Measurements from ENCODE around the gene BCL11B. TPM values are rescaled to one million over a fixed set of nuclear protein-coding genes. Genes with fewer than 3 reads are reported as not detected.

BCL11B gene
- total RNA-seq, 2 experiments from 2014 or later = 48.9 to 49.1 TPM

GRCh38 chr14:99125616-99126431 lies 146.2 kb downstream of the BCL11B start:
- H3K27ac Mint-ChIP-seq = no peak overlapping the region
- ChIA-PET POLR2A (no interaction called here), CTCF (interaction anchor here (0.7 kb wide), 1 partner anchor 304 kb away, joined by 3 read pairs; no protein-coding TSS in a partner anchor)
- H3K36me3 Mint-ChIP-seq = no peaks in the 10 kb centered on the region
- peaks cover 11% of the 10 kb centered on the region for H3K4me1 Mint-ChIP-seq (ENCODE audit: low read depth)
- H3K4me3 Mint-ChIP-seq = no peak overlapping the region
- intact Hi-C loops (cut with micrococcal nuclease) = no loop called here
- no peaks in the 10 kb centered on the region for H3K27me3 Mint-ChIP-seq
- no peaks in the 10 kb centered on the region for H3K9me3 Mint-ChIP-seq
- no peak for DNase-seq

GRCh38 chr14:99125113-99125512 lies 146.9 kb downstream of the BCL11B start:
- Mint-ChIP-seq H3K9me3 (no peaks in the 10 kb centered on the region), H3K4me3 (no peak overlapping the region), H3K36me3 (no peaks in the 10 kb centered on the region), H3K4me1 (ENCODE audit: low read depth) (peaks cover 11% of the 10 kb centered on the region), H3K27ac (no peak overlapping the region), H3K27me3 (no peaks in the 10 kb centered on the region)
- intact Hi-C loops (cut with micrococcal nuclease) = no loop called here
- POLR2A ChIA-PET = no interaction called here
- no peak for DNase-seq
- CTCF ChIA-PET = no interaction called here

- Mint-ChIP-seq H3K27ac (no peak overlapping the region), H3K27me3 (no peaks in the 10 kb centered on the region), H3K9me3 (no peaks in the 10 kb centered on the region), H3K36me3 (no peaks in the 10 kb centered on the region), H3K4me3 (no peak overlapping the region), H3K4me1 (ENCODE audit: low read depth) (peaks cover 9% of the 10 kb centered on the region)
- intact Hi-C loops (cut with micrococcal nuclease) = no loop called here
- CTCF ChIA-PET = no interaction called here
- no peak for DNase-seq
- POLR2A ChIA-PET = no interaction called here
These were observed 147.4 kb downstream of the BCL11B start for GRCh38 chr14:99124482-99125105.

GRCh38 chr14:99123208-99123870 lies 148.7 kb downstream of the BCL11B start:
- ChIA-PET POLR2A (no interaction called here), CTCF (interaction anchor here (0.6 kb wide), 1 partner anchor 626 kb away, joined by 4 read pairs; no protein-coding TSS in a partner anchor)
- peaks cover 4% of the 10 kb centered on the region for H3K4me1 Mint-ChIP-seq (ENCODE audit: low read depth)
- no peak for DNase-seq
- H3K27ac Mint-ChIP-seq = no peak overlapping the region
- no peaks in the 10 kb centered on the region for H3K27me3 Mint-ChIP-seq
- intact Hi-C loops (cut with micrococcal nuclease) = no loop called here
- H3K9me3 Mint-ChIP-seq = no peaks in the 10 kb centered on the region
- no peak overlapping the region for H3K4me3 Mint-ChIP-seq
- H3K36me3 Mint-ChIP-seq = no peaks in the 10 kb centered on the region

GRCh38 chr14:99122521-99123125 lies 149.4 kb downstream of the BCL11B start:
- H3K27ac Mint-ChIP-seq = no peak overlapping the region
- H3K27me3 Mint-ChIP-seq = peaks cover 1% of the 10 kb centered on the region
- no peak overlapping the region for H3K4me3 Mint-ChIP-seq
- intact Hi-C loops (cut with micrococcal nuclease) = no loop called here
- peaks cover 6% of the 10 kb centered on the region for H3K4me1 Mint-ChIP-seq (ENCODE audit: low read depth)
- ChIA-PET POLR2A (no interaction called here), CTCF (interaction anchor here (0.6 kb wide), 1 partner anchor 625 kb away, joined by 4 read pairs; no protein-coding TSS in a partner anchor)
- H3K36me3 Mint-ChIP-seq = no peaks in the 10 kb centered on the region
- no peaks in the 10 kb centered on the region for H3K9me3 Mint-ChIP-seq
- no peak for DNase-seq

GRCh38 chr14:99121319-99121875 lies 150.6 kb downstream of the BCL11B start:
- H3K4me3 Mint-ChIP-seq = no peak overlapping the region
- H3K27ac Mint-ChIP-seq = no peak overlapping the region
- ChIA-PET CTCF (no interaction called here), POLR2A (no interaction called here)
- no peaks in the 10 kb centered on the region for H3K36me3 Mint-ChIP-seq
- no peak for DNase-seq
- intact Hi-C loops (cut with micrococcal nuclease) = no loop called here
- no peaks in the 10 kb centered on the region for H3K9me3 Mint-ChIP-seq
- H3K4me1 Mint-ChIP-seq (ENCODE audit: low read depth) = peaks cover 6% of the 10 kb centered on the region
- H3K27me3 Mint-ChIP-seq = peaks cover 4% of the 10 kb centered on the region

- POLR2A ChIA-PET = no interaction called here
- Mint-ChIP-seq H3K27ac (no peak overlapping the region), H3K4me1 (ENCODE audit: low read depth) (peaks cover 6% of the 10 kb centered on the region), H3K27me3 (peaks cover 4% of the 10 kb centered on the region), H3K4me3 (no peak overlapping the region), H3K9me3 (no peaks in the 10 kb centered on the region), H3K36me3 (no peaks in the 10 kb centered on the region)
- intact Hi-C loops (cut with micrococcal nuclease) = no loop called here
- DNase-seq = no peak
- CTCF ChIA-PET = no interaction called here
These were observed 151.3 kb downstream of the BCL11B start for GRCh38 chr14:99120526-99121318.

GRCh38 chr14:99119554-99120525 lies 152.2 kb downstream of the BCL11B start:
- Mint-ChIP-seq H3K27ac (no peak overlapping the region), H3K9me3 (peaks cover 4% of the 10 kb centered on the region), H3K4me1 (ENCODE audit: low read depth) (peaks cover 4% of the 10 kb centered on the region), H3K4me3 (no peak overlapping the region), H3K36me3 (no peaks in the 10 kb centered on the region), H3K27me3 (peaks cover 4% of the 10 kb centered on the region)
- ChIA-PET POLR2A (no interaction called here), CTCF (no interaction called here)
- intact Hi-C loops (cut with micrococcal nuclease) = no loop called here
- DNase-seq = no peak

Other genes starting within 250 kb of the BCL11B start
- 10 to 100 TPM; 54.3 to 56.8 TPM for gene SETD3, start 208.7 kb upstream of the BCL11B start, total RNA-seq
- 10 to 100 TPM; 86.6 to 90.4 TPM for gene CCNK, start 209.2 kb upstream of the BCL11B start, total RNA-seq

All from activated CD4-positive, alpha-beta memory T cell treated with anti-CD3 and anti-CD28 coated beads for 36 hours (primary cell).